Measurements from ENCODE around the gene PACSIN2. TPM values are rescaled to one million over a fixed set of nuclear protein-coding genes. Genes with fewer than 3 reads are reported as not detected.
"Not testable (repeated sequence)": the region's sequence is repeated elsewhere in the genome, so short reads cannot be mapped to it uniquely, and the experiment has no call there.

PACSIN2 gene
- total and polyA plus RNA-seq, 5 donors, result 40.4 to 85.6 (median 69.4) TPM

GRCh38 chr22:42962295-42963230, 52.4 kb downstream of the PACSIN2 start:
- H3K27ac ChIP-seq (ENCODE audit: low read length), result no peak overlapping the region
- DNase-seq (peak; percentile 39 to 71 (median 71)), ATAC-seq (peak; percentile 46 to 54)

GRCh38 chr22:42961810-42962209, 53.1 kb downstream of the PACSIN2 start:
- Histone ChIP-seq H3K4me1 (ENCODE audit: control insufficient read depth, insufficient read depth, low read length) (peaks cover 15% of the 10 kb centered on the region), H3K9me3 (ENCODE audit: control insufficient read depth, low read length) (no peaks in the 10 kb centered on the region), H3K27ac (ENCODE audit: low read length) (peak overlapping the region; percentile 72), H3K27me3 (ENCODE audit: control insufficient read depth, insufficient read depth) (no peaks in the 10 kb centered on the region), H3K4me3 (ENCODE audit: low read length) (no peak overlapping the region)
- ATAC-seq, result no peak
- WGBS, result 76% methylated on average over 6 of the region's 6 CpGs
- peak in 1 of 3 donors; percentile 63 for DNase-seq
- intact Hi-C loops (cut with DNase I), result no loop called here

More at GRCh38 chr22:42962295-42963230, 52.4 kb downstream of the PACSIN2 start:
- H3K9me3 ChIP-seq (ENCODE audit: control insufficient read depth, low read length), result no peaks in the 10 kb centered on the region
- no peak overlapping the region for H3K4me3 ChIP-seq (ENCODE audit: low read length)
- no peaks in the 10 kb centered on the region for H3K27me3 ChIP-seq (ENCODE audit: control insufficient read depth, insufficient read depth)
- intact Hi-C loops (cut with DNase I), result no loop called here
- WGBS, result 69% methylated on average over 9 of the region's 9 CpGs
- H3K4me1 ChIP-seq (ENCODE audit: control insufficient read depth, insufficient read depth, low read length), result peaks cover 18% of the 10 kb centered on the region

GRCh38 chr22:42961400-42961690, 53.6 kb downstream of the PACSIN2 start:
- H3K27ac ChIP-seq (ENCODE audit: low read length); H3K9me3 ChIP-seq (ENCODE audit: control insufficient read depth, low read length); H3K4me3 ChIP-seq (ENCODE audit: low read length); DNase-seq; intact Hi-C loops (cut with DNase I); ATAC-seq; H3K27me3 ChIP-seq (ENCODE audit: control insufficient read depth, insufficient read depth): not testable (repeated sequence)
- WGBS, result 86% methylated on average over 3 of the region's 3 CpGs
- H3K4me1 ChIP-seq (ENCODE audit: control insufficient read depth, insufficient read depth, low read length), result peaks cover 15% of the 10 kb centered on the region

GRCh38 chr22:42960531-42961399, 54.2 kb downstream of the PACSIN2 start:
- peaks cover 15% of the 10 kb centered on the region for H3K4me1 ChIP-seq (ENCODE audit: control insufficient read depth, insufficient read depth, low read length)
- H3K4me3 ChIP-seq (ENCODE audit: low read length), result no peak overlapping the region
- H3K9me3 ChIP-seq (ENCODE audit: control insufficient read depth, low read length), result no peaks in the 10 kb centered on the region
- peak overlapping the region; percentile 40 for H3K27ac ChIP-seq (ENCODE audit: low read length)
- peak in 1 of 3 donors; percentile 67 for DNase-seq
- intact Hi-C loops (cut with DNase I), result no loop called here
- peak in 1 of 2 donors; percentile 42 for ATAC-seq
- no peaks in the 10 kb centered on the region for H3K27me3 ChIP-seq (ENCODE audit: control insufficient read depth, insufficient read depth)
- 62% methylated on average over 10 of the region's 10 CpGs for WGBS

DNA sequence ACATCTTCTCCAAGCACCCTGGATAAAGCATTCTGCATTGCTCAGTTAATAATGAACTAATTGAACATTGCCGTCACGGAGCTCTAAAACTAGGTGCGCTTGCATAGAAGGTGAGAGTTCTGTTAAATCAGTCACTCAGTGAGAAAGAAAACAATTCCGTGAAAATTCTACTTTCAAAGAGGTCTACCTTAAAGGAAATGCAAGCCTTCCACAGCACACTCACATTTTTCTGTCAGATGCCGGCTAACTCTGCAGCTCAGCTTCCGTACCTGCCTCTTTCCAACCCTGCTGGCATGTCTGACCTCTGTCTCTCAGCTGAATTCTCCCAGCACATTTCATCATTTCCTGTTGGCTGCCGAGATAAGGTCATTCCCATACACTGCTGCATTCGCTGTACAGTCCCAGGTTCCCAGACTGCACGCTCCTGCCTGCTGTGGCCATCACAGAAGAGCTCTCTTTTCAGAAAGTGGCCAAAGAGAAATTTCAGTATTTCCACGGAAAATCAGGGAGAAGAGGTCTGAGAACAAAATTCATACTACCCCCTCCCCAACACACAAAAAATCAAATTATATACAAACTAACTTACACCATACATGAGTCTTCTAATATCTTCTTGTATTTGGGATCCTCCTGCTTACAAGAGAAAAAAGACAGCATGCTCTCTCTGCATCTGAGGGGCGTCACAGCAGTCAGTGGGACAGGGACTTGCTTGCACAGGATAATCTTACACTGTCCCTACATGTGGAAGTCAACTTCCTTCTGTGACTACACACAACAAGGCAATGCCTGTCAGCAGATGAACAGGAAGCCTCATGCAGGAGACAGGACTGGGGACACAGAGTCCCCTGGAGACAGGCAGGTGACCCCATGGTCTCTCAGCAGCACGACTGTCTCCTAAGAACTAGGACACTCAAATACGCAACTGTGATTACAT, 55.1 kb downstream of the PACSIN2 start:
- no peaks in the 10 kb centered on the region for H3K9me3 ChIP-seq (ENCODE audit: control insufficient read depth, low read length)
- peak overlapping the region; percentile 78 for H3K4me3 ChIP-seq (ENCODE audit: low read length)
- peak overlapping the region; percentile 55 for H3K27ac ChIP-seq (ENCODE audit: low read length)
- intact Hi-C loops (cut with DNase I), result no loop called here
- H3K27me3 ChIP-seq (ENCODE audit: control insufficient read depth, insufficient read depth), result no peaks in the 10 kb centered on the region
- DNase-seq, result peak; percentile 53 to 75 (median 65)
- peaks cover 15% of the 10 kb centered on the region for H3K4me1 ChIP-seq (ENCODE audit: control insufficient read depth, insufficient read depth, low read length)
- WGBS, result 14% methylated on average over 13 of the region's 13 CpGs
- ATAC-seq, result peak; percentile 91 to 94

DNA sequence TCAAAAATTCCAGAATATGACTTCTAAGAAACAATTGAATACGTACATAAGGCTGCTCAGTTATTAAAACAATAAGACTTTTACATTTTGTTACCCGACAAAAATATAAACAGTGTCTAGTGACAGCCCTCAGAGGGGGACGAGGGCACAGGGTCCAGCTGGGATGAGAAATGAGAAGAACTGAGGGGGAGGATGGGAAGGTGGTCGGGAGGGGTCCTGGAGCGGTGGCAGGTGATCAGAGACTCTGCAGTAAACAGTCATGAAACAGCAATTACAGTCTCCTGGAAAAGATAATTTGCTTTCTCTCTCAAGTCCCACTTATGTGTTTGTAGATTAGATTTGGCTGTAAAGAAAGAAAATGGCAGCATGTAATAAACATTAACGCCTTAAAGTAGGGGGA, 56.0 kb downstream of the PACSIN2 start:
- peak overlapping the region; percentile 78 for H3K4me3 ChIP-seq (ENCODE audit: low read length)
- intact Hi-C loops (cut with DNase I), result no loop called here
- H3K27me3 ChIP-seq (ENCODE audit: control insufficient read depth, insufficient read depth), result no peaks in the 10 kb centered on the region
- DNase-seq, result no peak
- H3K4me1 ChIP-seq (ENCODE audit: control insufficient read depth, insufficient read depth, low read length), result peaks cover 12% of the 10 kb centered on the region
- no peaks in the 10 kb centered on the region for H3K9me3 ChIP-seq (ENCODE audit: control insufficient read depth, low read length)
- 57% methylated on average over 6 of the region's 6 CpGs for WGBS
- H3K27ac ChIP-seq (ENCODE audit: low read length), result no peak overlapping the region
- no peak for ATAC-seq

GRCh38 chr22:42957958-42958357, 57.0 kb downstream of the PACSIN2 start:
- Histone ChIP-seq H3K27me3 (ENCODE audit: control insufficient read depth, insufficient read depth) (no peaks in the 10 kb centered on the region), H3K27ac (ENCODE audit: low read length) (no peak overlapping the region), H3K9me3 (ENCODE audit: control insufficient read depth, low read length) (no peaks in the 10 kb centered on the region), H3K4me3 (ENCODE audit: low read length) (peak overlapping the region; percentile 78), H3K4me1 (ENCODE audit: control insufficient read depth, insufficient read depth, low read length) (peaks cover 7% of the 10 kb centered on the region)
- intact Hi-C loops (cut with DNase I), result no loop called here
- DNase-seq, result no peak
- ATAC-seq, result no peak
- 54% methylated on average over 7 of the region's 7 CpGs for WGBS

DNA sequence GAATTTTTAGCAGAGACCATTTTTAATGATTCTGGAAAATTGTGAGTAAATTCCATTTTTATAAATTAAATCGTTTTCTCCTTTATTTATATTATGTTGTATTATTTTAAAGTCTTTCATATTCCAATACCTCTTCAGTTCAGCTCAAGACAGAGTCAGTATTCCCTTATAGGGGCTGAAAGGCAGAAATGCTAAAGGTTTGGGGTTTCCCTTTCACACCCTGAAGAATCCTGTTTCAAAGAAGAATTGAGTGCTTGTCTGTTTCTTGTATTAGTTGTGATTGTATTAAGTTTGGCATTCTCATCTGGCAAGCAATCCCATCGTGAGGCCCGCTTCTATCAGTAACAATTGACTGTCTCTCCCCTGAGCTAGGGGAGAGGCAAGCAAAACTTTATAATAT, 57.4 kb downstream of the PACSIN2 start:
- ATAC-seq (no peak), DNase-seq (no peak)
- intact Hi-C loops (cut with DNase I), result no loop called here
- 48% methylated on average over 3 of the region's 3 CpGs for WGBS
- Histone ChIP-seq H3K4me3 (ENCODE audit: low read length) (peak overlapping the region; percentile 39), H3K4me1 (ENCODE audit: control insufficient read depth, insufficient read depth, low read length) (peaks cover 4% of the 10 kb centered on the region), H3K27ac (ENCODE audit: low read length) (no peak overlapping the region), H3K9me3 (ENCODE audit: control insufficient read depth, low read length) (no peaks in the 10 kb centered on the region), H3K27me3 (ENCODE audit: control insufficient read depth, insufficient read depth) (no peaks in the 10 kb centered on the region)

DNA sequence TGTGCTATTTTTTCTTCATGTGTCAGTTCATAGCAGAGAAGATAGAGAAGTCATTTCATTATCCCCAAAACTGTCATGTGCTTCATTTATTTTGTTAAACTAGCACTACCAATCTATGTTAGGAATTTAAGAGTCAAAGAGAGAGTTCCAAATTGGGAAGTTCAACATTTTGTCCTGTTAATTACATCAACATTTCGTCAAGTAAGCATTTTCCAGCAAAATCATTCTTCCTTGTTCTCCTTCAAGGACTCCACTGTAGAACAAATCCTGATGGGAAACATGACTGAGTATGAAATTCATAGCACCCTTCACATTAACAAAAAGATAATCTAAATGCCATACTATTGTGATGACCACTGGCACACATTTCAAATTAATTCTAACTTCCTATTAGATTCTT, 59.1 kb downstream of the PACSIN2 start:
- 94% methylated on average over 1 of the region's 1 CpG for WGBS
- ATAC-seq (no peak), DNase-seq (no peak)
- H3K4me1 ChIP-seq (ENCODE audit: control insufficient read depth, insufficient read depth, low read length), result peaks cover 1% of the 10 kb centered on the region
- H3K4me3 ChIP-seq (ENCODE audit: low read length), result no peak overlapping the region
- intact Hi-C loops (cut with DNase I), result no loop called here
- H3K27ac ChIP-seq (ENCODE audit: low read length), result no peak overlapping the region
- no peaks in the 10 kb centered on the region for H3K27me3 ChIP-seq (ENCODE audit: control insufficient read depth, insufficient read depth)
- H3K9me3 ChIP-seq (ENCODE audit: control insufficient read depth, low read length), result no peaks in the 10 kb centered on the region

- intact Hi-C loops (cut with DNase I), result no loop called here
- no peaks in the 10 kb centered on the region for H3K9me3 ChIP-seq (ENCODE audit: control insufficient read depth, low read length)
- H3K27ac ChIP-seq (ENCODE audit: low read length), result no peak overlapping the region
- ATAC-seq, result no peak
- no peaks in the 10 kb centered on the region for H3K4me1 ChIP-seq (ENCODE audit: control insufficient read depth, insufficient read depth, low read length)
- H3K4me3 ChIP-seq (ENCODE audit: low read length), result no peak overlapping the region
- no peak for DNase-seq
- no peaks in the 10 kb centered on the region for H3K27me3 ChIP-seq (ENCODE audit: control insufficient read depth, insufficient read depth)
- WGBS, result 96% methylated on average over 8 of the region's 8 CpGs
These were observed 59.8 kb downstream of the PACSIN2 start for GRCh38 chr22:42955087-42955635.

All from right cardiac atrium (tissue), 5 donors.